Neural progenitor cell (in vitro differentiated cells): ENCODE data around the gene MST1R.

Experiments
- CTCF ChIP-seq: fragments of 200-600 bp; sonication (generic); IDR thresholded peaks from 2 replicates; pipeline ENCODE4 v1.5.1; 2017; ENCODE audit warnings: antibody characterized with exemption, mild to moderate bottlenecking
- EZH2 ChIP-seq: fragments of 200-600 bp; sonication (generic); IDR thresholded peaks from 2 replicates; pipeline ENCODE4 v1.6.1; 2017; ENCODE audit warnings: antibody characterized with exemption, mild to moderate bottlenecking, moderate library complexity

GRCh38 chr3:49869525-49870126 is 34.0 kb downstream of the MST1R start, which contains the start of gene CAMKV:
- TF ChIP-seq CTCF (no peak), EZH2 (no peak)
